ENCODE data around the gene OR7G1.

DNA sequence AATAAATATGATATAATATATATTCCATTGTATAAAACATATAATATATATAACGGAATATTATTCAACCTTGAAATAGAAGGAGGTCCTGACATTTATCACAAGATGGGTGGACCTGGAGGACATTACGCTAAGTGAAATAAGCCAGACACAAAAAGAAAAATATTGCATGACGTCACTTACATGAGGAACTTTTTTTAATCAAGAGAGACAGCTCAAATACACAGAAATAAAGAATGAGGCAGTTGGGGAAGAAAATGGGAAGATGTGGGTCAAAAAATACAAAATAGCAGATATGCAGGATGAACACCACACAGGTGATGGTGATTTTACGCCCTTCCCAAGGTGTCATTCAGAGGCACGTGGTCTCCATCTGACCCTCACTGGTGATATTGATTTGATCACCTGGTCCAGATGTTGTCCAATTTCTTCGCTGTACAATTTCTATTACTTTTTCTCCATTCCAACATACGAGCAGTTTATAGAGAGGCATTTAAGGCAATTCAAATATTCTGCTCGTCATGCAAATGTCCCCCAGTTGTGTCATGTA, 24.1 kb upstream of the OR7G1 start:
- TF ChIP-seq, protein P1, sequence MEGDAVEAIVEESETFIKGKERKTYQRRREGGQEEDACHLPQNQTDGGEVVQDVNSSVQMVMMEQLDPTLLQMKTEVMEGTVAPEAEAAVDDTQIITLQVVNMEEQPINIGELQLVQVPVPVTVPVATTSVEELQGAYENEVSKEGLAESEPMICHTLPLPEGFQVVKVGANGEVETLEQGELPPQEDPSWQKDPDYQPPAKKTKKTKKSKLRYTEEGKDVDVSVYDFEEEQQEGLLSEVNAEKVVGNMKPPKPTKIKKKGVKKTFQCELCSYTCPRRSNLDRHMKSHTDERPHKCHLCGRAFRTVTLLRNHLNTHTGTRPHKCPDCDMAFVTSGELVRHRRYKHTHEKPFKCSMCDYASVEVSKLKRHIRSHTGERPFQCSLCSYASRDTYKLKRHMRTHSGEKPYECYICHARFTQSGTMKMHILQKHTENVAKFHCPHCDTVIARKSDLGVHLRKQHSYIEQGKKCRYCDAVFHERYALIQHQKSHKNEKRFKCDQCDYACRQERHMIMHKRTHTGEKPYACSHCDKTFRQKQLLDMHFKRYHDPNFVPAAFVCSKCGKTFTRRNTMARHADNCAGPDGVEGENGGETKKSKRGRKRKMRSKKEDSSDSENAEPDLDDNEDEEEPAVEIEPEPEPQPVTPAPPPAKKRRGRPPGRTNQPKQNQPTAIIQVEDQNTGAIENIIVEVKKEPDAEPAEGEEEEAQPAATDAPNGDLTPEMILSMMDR (IDR thresholded peaks at IDR 0.05) = no peak
- no peak for TF ChIP-seq POLR2A (IDR thresholded peaks at IDR 0.05)
